BE2C (cell line): Measurements from ENCODE around the gene GPX7.

Source experiments
- DNase-seq: peaks from one replicate; pipeline ENCODE4 v3.0.0-alpha.2; 2020
- H3K27me3 ChIP-seq: fragments of 250-450 bp; sonication (Bioruptor Pico); 2 replicates; pipeline ENCODE4 v1.5.1; 2020; ENCODE audit warnings: mild to moderate bottlenecking
- H3K36me3 ChIP-seq: fragments of 250-450 bp; sonication (Bioruptor Pico); 2 replicates; pipeline ENCODE4 v1.5.1; 2020; ENCODE audit warnings: mild to moderate bottlenecking
- H3K4me1 ChIP-seq: fragments of 250-450 bp; sonication (Bioruptor Pico); 2 replicates; pipeline ENCODE4 v1.5.1; 2020
- H3K4me3 ChIP-seq: 2 replicates; pipeline ENCODE4 v1.5.1; 2011; ENCODE audit warnings: low read depth, low read length
- H3K9me3 ChIP-seq: fragments of 250-450 bp; sonication (Bioruptor Pico); 2 replicates; pipeline ENCODE4 v1.5.1; 2020
- CTCF ChIP-seq: IDR thresholded peaks from 2 replicates; pipeline ENCODE4 v1.5.1; 2012; ENCODE audit warnings: mild to moderate bottlenecking, low read depth, low read length

GPX7 gene

GRCh38 chr1:52629325-52629643 lies 27.1 kb downstream of the GPX7 start:
- DNase-seq = no peak
- no peak for TF ChIP-seq CTCF
- Histone ChIP-seq H3K36me3 (no peaks in the 10 kb centered on the region), H3K4me3 (no peak overlapping the region), H3K27me3 (peaks cover 5% of the 10 kb centered on the region), H3K9me3 (no peaks in the 10 kb centered on the region), H3K4me1 (no peaks in the 10 kb centered on the region)

GRCh38 chr1:52629667-52630066 lies 27.5 kb downstream of the GPX7 start:
- no peak overlapping the region for H3K4me3 ChIP-seq
- no peak for DNase-seq
- no peaks in the 10 kb centered on the region for H3K36me3 ChIP-seq
- H3K9me3 ChIP-seq = no peaks in the 10 kb centered on the region
- no peak for TF ChIP-seq CTCF
- H3K4me1 ChIP-seq = no peaks in the 10 kb centered on the region
- peaks cover 5% of the 10 kb centered on the region for H3K27me3 ChIP-seq

GRCh38 chr1:52631759-52632331 lies 29.7 kb downstream of the GPX7 start:
- Histone ChIP-seq H3K9me3 (no peaks in the 10 kb centered on the region), H3K4me1 (no peaks in the 10 kb centered on the region), H3K4me3 (no peak overlapping the region), H3K36me3 (no peaks in the 10 kb centered on the region), H3K27me3 (peaks cover 5% of the 10 kb centered on the region)
- no peak for TF ChIP-seq CTCF
- DNase-seq = peak; percentile 12

GRCh38 chr1:52632732-52633290 lies 30.6 kb downstream of the GPX7 start, which contains the start of gene SHISAL2A:
Gene SHISAL2A, plus strand, starts transcription at chr1:52633168. Its CDS starts 326 bp downstream, at chr1:52633494.
- Histone ChIP-seq H3K9me3 (no peaks in the 10 kb centered on the region), H3K4me1 (no peaks in the 10 kb centered on the region), H3K27me3 (peaks cover 5% of the 10 kb centered on the region), H3K4me3 (peak within 1 kb of the TSS; percentile 35), H3K36me3 (no peaks in the 10 kb centered on the region)
- DNase-seq = peak; percentile 11
- TF ChIP-seq CTCF = no peak

GRCh38 chr1:52633291-52633754 lies 31.2 kb downstream of the GPX7 start:
- Histone ChIP-seq H3K4me1 (no peaks in the 10 kb centered on the region), H3K9me3 (no peaks in the 10 kb centered on the region), H3K36me3 (no peaks in the 10 kb centered on the region), H3K27me3 (peaks cover 5% of the 10 kb centered on the region), H3K4me3 (peak overlapping the region; percentile 35)
- DNase-seq = peak; percentile 26
- TF ChIP-seq CTCF = no peak

- no peak for TF ChIP-seq CTCF
- Histone ChIP-seq H3K4me1 (no peaks in the 10 kb centered on the region), H3K27me3 (peaks cover 5% of the 10 kb centered on the region), H3K36me3 (no peaks in the 10 kb centered on the region), H3K9me3 (no peaks in the 10 kb centered on the region), H3K4me3 (no peak overlapping the region)
- DNase-seq = no peak
Measured at GRCh38 chr1:52634111-52634510, 31.9 kb downstream of the GPX7 start.
